IPS DF 6.9 (cell line): Measurements from ENCODE around the gene SCRN1.
A peak's percentile ranks its signal among the peaks of the same experiment; 100 is the strongest.

Source experiments
- DNase-seq: peaks from one replicate; pipeline ENCODE4 v3.0.0-alpha.2; 2013; ENCODE audit warnings: low read depth, low spot score
- H3K27ac ChIP-seq: one replicate; pipeline ENCODE4 v1.5.1; 2013; ENCODE audit warnings: low read length, control low read depth
- H3K27me3 ChIP-seq: 2 replicates; pipeline ENCODE4 v1.6.1; 2013; ENCODE audit warnings: mild to moderate bottlenecking, low read length; ENCODE audit not compliant: control insufficient read depth, insufficient read depth
- H3K36me3 ChIP-seq: 2 replicates; pipeline ENCODE4 v1.6.1; 2013; ENCODE audit warnings: low read length; ENCODE audit not compliant: control insufficient read depth, insufficient read depth
- H3K4me1 ChIP-seq: 2 replicates; pipeline ENCODE4 v1.6.1; 2013; ENCODE audit warnings: low read length; ENCODE audit not compliant: control insufficient read depth, insufficient read depth
- H3K4me3 ChIP-seq: 2 replicates; pipeline ENCODE4 v1.5.1; 2013; ENCODE audit warnings: mild to moderate bottlenecking, low read length
- H3K9me3 ChIP-seq: 2 replicates; pipeline ENCODE4 v1.6.1; 2013; ENCODE audit warnings: low read length, inconsistent platforms; ENCODE audit not compliant: control insufficient read depth, insufficient read depth
- WGBS: extraction: QIAGEN DNeasy Blood & Tissue Kit; methylation state at CpG from one replicate; pipeline ENCODE4 v1.1.7; 2013; ENCODE audit warnings: mixed read lengths, missing lambda C conversion rate; ENCODE audit not compliant: insufficient read length, insufficient coverage; 5-methylcytosine and 5-hydroxymethylcytosine counted together

The SCRN1 gene

DNA sequence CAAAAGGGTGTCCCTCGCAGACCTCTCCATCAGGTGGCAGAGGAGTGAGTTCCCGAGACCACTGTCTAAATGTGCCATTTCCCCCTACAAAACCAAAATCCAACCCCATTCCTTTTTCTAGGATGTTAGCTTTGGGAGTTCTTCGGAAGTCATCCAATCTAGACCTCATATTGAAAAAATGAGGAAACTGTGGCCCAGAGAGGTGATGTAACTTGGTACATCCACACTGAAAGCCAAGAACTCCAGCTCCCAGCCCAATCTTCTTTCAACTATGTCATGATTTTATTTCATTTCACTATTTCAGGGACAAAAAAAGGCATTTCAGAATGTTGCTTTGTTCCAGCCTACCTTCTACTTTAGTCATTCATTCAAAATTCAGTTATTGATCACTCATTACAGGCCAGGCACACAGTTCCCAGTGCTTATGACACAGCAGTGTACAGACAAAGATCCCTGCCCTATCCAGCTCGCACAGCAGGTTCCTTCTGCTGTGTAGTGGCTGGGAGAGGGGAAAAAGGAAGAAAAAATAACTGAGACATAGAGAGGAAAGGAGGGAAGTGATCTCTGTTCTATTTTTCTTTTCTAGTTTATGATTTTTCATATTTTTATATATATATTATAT, 35.8 kb downstream of the SCRN1 start:
- Histone ChIP-seq H3K4me1 (no peaks in the 10 kb centered on the region), H3K9me3 (no peaks in the 10 kb centered on the region), H3K27ac (no peak overlapping the region), H3K36me3 (peaks cover 18% of the 10 kb centered on the region), H3K27me3 (no peaks in the 10 kb centered on the region), H3K4me3 (no peak overlapping the region)
- WGBS, result no CpG with 5 or more reads among the region's 4 CpGs
- DNase-seq, result no peak

DNA sequence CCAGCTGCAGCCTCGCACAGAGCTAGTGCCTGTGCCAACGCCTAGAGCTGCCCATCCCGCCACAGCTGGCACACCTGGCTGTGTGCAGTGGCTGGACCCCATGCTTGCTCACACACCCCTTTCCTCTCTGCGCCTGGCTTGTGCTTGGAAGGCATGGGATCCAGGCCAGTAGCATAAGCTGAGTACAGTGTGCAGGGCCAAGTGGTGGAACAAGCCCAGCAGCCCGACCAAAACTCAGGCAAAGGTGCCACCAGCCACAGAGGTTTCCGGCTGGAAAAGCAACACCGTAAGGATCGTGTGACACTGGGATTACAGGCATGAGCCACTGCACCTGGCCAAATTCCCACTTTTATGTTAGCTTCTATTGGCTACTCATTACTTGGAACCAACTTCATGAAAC, 38.4 kb downstream of the SCRN1 start:
- Histone ChIP-seq H3K36me3 (peaks cover 16% of the 10 kb centered on the region), H3K27ac (no peak overlapping the region), H3K4me1 (no peaks in the 10 kb centered on the region), H3K9me3 (no peaks in the 10 kb centered on the region), H3K4me3 (no peak overlapping the region), H3K27me3 (no peaks in the 10 kb centered on the region)
- WGBS, result no CpG with 5 or more reads among the region's 8 CpGs
- no peak for DNase-seq

DNA sequence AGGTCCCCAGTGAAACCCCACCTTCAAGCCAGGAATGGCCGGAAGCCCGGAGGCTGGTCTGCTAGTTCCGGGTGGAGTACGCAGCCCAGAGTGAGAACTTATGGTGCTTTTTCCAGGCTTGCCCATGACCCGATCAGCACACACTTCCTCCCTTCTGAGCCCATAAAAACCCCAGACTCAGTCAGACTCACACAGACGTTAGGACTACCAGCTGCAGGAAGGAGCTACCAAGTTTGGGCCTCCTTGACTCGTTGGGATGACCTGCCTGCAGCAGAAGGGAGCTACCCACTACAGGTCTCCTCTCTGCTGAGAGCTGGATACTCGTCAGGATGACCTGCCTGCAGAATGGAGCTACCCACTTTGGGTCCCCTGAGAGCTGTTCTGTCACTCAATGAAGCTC, 39.1 kb downstream of the SCRN1 start:
- H3K36me3 ChIP-seq, result peaks cover 16% of the 10 kb centered on the region
- no CpG with 5 or more reads among the region's 8 CpGs for WGBS

DNA sequence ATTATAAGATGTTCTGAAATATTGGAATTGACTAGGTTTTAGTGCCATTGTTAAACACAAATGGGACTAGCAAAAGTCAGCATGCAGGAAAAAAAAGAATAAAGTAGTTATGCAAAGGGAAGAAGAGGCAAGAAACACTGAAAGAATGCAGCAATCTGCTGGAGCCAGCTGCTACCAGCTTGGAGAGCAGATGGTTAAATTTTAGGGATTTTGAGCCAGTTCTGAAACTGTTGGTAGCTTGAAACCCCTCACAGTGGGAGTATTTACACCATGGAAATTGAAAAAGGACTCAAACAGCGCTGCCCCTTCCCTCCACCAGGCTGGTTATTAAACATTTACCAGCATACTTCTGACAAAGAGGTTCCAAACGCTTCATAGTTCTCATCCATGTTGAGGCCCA, 41.0 kb downstream of the SCRN1 start:
- Histone ChIP-seq H3K4me3 (no peak overlapping the region), H3K4me1 (no peaks in the 10 kb centered on the region), H3K27ac (no peak overlapping the region), H3K27me3 (no peaks in the 10 kb centered on the region), H3K9me3 (no peaks in the 10 kb centered on the region), H3K36me3 (peaks cover 20% of the 10 kb centered on the region)
- WGBS, result no CpG with 5 or more reads among the region's 2 CpGs
- no peak for DNase-seq

More for the DNA sequence above, 39.1 kb downstream of the SCRN1 start:
- DNase-seq, result no peak
- no peak overlapping the region for H3K27ac ChIP-seq
- H3K9me3 ChIP-seq, result no peaks in the 10 kb centered on the region
- H3K4me1 ChIP-seq, result no peaks in the 10 kb centered on the region
- H3K4me3 ChIP-seq, result no peak overlapping the region
- H3K27me3 ChIP-seq, result no peaks in the 10 kb centered on the region

DNA sequence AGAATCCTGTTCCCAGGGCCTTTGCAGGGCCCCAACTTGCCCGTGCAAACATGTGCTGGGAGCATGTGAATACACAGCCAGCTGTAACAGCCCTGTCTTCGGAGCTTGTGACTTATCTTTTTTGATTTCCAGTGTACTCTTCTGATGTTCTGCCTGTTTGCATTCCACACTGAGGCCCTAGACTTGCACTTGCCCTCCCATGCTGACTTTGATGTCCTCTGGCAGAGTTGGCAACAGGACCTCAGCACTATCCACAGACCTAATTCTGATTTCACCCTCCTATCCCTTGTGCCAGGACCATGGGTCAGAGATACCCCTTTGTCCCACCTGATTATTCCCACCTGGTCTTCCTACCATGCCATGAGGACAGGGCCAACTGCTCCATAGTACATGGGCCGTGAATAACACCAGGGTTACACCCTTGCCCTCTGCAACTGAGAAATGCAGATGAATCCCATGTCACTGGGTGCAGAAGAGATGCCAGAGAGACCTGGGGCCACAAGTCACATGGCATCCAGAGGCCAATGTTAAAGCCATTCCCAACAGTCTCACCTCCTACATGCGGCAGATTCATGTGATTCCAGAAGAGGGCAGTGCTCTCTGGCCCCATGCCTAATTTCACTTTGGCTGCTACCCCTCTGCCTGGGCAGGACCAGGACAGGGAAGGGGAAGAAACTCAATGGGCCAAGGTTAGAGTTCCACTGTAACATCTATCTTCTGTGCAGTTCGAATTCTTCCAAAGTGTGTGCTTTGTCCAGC, 43.0 kb downstream of the SCRN1 start:
- WGBS, result no CpG with 5 or more reads among the region's 5 CpGs
- no peaks in the 10 kb centered on the region for H3K4me1 ChIP-seq
- no peak overlapping the region for H3K4me3 ChIP-seq
- no peaks in the 10 kb centered on the region for H3K27me3 ChIP-seq
- peaks cover 19% of the 10 kb centered on the region for H3K36me3 ChIP-seq
- H3K27ac ChIP-seq, result no peak overlapping the region
- DNase-seq, result peak; percentile 25
- H3K9me3 ChIP-seq, result no peaks in the 10 kb centered on the region

DNA sequence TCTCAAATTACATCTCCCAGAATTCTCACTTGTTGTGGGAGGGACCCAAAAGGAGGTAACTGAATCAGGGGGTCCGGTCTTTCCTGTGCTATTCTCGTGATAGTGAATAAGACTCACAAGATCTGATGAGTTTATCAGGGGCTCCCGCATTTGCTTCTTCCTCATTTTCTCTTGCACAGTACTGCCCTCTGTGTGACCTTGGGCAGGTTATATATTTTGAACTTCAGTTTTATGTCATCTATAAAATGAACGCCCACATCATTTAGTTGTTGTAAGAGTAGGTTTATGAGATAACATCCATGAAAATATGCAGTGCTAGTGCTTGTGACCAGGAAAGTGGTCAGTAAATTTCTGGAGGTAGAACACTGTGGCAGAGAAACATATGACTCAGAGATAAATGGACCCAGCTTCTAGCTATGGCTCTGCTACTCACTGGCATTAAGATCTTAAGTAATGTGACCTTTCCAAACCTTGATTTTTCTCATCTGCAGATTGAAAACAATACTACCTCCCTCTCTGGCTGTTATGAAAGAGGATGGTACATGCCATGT, 44.3 kb downstream of the SCRN1 start:
- Histone ChIP-seq H3K4me3 (no peak overlapping the region), H3K9me3 (no peaks in the 10 kb centered on the region), H3K27ac (no peak overlapping the region), H3K27me3 (no peaks in the 10 kb centered on the region), H3K36me3 (peaks cover 19% of the 10 kb centered on the region; the same call in 1 of the 2 replicates), H3K4me1 (no peaks in the 10 kb centered on the region)
- WGBS, result no CpG with 5 or more reads among the region's 4 CpGs
- no peak for DNase-seq

DNA sequence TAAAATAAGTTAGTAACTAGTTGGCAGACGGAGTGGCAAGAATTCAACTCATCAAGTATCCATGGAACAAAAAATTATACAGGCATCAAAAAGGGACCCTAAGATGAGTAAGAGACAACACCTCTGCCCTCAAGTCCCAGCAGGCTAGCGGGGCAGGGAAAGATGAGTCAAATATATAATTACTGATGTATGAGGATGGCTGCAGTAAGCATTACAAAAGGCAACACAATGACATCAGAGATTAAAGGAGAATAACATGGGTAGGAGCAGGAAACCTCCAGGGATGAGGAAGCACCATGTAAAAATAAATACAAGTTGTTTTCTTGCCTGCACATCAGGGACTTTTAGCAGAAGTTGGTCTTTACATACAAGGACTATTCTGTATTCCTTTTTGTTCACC, 49.4 kb downstream of the SCRN1 start:
- no peaks in the 10 kb centered on the region for H3K4me1 ChIP-seq
- WGBS, result no CpG with 5 or more reads among the region's 2 CpGs
- DNase-seq, result no peak
- no peak overlapping the region for H3K27ac ChIP-seq
- no peaks in the 10 kb centered on the region for H3K9me3 ChIP-seq
- H3K27me3 ChIP-seq, result no peaks in the 10 kb centered on the region
- no peak overlapping the region for H3K4me3 ChIP-seq
- peaks cover 28% of the 10 kb centered on the region; the same call in 1 of the 2 replicates for H3K36me3 ChIP-seq

DNA sequence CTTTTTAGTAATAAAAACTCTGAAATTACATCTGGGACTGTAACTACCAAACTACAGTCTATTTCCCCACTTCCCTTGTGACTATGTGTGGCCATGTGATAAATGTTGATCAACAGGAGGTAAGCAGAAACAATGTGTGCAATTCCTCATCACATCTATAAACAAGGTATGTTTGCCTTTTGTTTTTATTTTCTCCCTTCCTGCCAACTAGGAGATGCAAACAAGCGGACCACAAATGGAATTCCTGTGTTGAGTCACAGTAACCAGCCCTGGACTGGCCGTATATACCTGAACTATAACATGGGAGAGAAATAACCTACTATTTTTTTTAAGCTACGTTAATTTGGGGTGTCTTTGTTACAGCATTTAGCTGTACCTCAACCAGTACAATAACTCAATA, 52.5 kb downstream of the SCRN1 start:
- no peak for DNase-seq
- Histone ChIP-seq H3K9me3 (no peaks in the 10 kb centered on the region), H3K27ac (no peak overlapping the region), H3K27me3 (no peaks in the 10 kb centered on the region), H3K4me3 (no peak overlapping the region), H3K4me1 (no peaks in the 10 kb centered on the region), H3K36me3 (peaks cover 26% of the 10 kb centered on the region; the same call in 1 of the 2 replicates)
- WGBS, result no CpG with 5 or more reads among the region's 3 CpGs

DNA sequence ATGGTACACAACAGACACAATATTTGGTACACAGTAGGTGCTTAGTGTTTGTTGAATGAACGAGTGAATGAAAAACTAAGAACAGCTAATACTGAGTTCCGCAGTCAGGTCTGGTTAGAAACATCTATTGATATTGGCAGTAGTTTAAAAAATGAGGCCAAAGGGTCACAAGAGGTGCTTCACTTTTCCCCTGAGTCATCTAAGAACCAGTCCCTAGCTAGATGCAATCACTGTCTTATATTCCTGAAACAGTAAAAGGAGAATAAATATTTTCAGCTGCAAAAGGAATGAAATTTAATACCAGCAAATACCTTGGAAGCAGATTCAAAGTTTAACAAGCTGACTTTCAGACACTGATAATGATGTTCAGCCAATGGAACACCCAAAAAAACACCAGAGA, 54.5 kb downstream of the SCRN1 start:
- Histone ChIP-seq H3K27me3 (no peaks in the 10 kb centered on the region), H3K4me1 (no peaks in the 10 kb centered on the region), H3K27ac (no peak overlapping the region), H3K9me3 (no peaks in the 10 kb centered on the region), H3K36me3 (peaks cover 21% of the 10 kb centered on the region; the same call in 1 of the 2 replicates), H3K4me3 (no peak overlapping the region)
- no CpG with 5 or more reads among the region's 2 CpGs for WGBS
- no peak for DNase-seq

DNA sequence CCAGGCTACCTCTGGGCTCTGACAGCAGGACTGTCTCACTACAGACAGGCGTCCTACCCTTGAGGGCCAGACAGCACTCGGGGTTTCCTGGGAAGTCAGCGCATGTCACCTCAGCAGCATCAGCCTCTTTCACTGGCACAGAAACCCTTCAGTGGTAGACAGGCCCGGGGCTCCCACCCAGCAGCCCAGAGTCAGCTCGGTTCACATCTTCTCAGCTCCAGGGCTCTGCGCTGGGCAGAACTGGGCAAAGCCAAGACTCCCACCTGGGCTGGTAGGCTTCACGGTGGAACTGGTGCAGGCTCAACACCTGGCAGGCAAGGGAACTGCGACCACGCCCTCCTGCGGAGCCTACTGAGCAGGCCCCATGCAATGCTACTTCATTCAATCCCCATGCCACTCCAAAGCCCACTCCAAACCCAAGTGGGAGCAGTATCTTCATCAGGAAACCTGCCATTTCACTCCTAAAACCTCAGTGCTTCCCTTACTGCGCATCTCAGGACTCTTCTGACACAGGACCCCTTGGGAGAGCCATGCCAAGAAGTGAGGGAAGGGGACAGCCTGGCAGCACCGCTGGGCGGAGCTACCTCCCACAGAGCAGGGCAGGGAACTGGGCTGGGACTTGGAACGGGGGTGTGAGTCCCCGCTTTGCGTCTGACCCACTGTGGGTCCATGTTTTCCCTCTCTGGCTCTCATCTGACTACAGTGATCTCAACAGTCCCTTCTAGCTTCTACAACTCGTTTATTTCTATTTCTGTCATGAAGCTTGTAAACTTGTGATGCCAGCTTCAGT, 60.4 kb downstream of the SCRN1 start:
- 0 out of 2 replicates have a peak, but pooled peaks cover 3% of the 10 kb centered on the region for H3K36me3 ChIP-seq
- no peak overlapping the region for H3K27ac ChIP-seq
- WGBS, result no CpG with 5 or more reads among the region's 17 CpGs
- H3K4me1 ChIP-seq, result no peaks in the 10 kb centered on the region
- H3K9me3 ChIP-seq, result no peaks in the 10 kb centered on the region
- H3K4me3 ChIP-seq, result no peak overlapping the region
- no peak for DNase-seq
- H3K27me3 ChIP-seq, result no peaks in the 10 kb centered on the region
